Measurements from ENCODE around the gene MFNG.
A peak's percentile ranks its signal among the peaks of the same experiment; 100 is the strongest.

Gene MFNG

GRCh38 chr22:37443977-37444376 is 42.2 kb downstream of the MFNG start:
- no peak for DNase-seq

DNA sequence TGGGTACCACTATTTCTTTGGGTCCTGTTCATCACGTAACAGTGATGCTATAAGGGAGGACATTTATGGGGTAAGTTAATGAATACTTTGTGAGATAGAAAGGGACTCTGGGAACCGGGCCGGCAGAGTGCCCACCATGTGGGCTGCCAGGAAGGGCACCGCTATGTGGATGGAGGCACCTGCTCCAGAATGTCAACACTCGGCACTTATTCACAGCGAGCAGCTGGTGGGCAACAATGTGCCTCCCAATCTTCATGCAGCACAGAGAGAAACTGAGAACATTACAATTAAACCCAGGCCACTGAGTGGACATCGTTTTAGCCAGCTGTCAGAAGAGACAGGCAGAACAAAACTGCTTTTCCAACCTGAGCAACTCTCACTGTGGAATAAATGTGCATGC is 43.1 kb downstream of the MFNG start:
- no peak for DNase-seq

GRCh38 chr22:37442537-37442936 is 43.6 kb downstream of the MFNG start:
- no peak for DNase-seq

DNA sequence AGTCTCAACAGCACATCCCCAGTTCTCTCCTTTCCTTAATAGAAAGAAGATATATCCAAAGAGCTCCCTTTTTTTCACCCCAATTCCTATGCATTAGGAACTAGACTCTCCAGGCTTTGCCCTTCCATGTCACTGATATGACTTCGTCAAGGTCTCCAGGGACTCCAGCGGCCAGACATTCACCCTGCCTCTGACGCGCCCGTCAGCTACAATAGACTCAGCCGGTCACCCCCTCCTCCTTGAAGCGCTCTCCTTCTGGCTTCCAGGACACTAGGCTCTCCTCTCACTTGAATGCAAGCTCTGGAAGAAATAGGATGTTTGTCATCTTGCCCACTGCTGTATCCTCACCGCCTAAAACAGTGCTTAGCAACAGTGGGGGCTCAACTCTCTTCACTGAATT is 44.0 kb downstream of the MFNG start:
- DNase-seq: no peak

DNA sequence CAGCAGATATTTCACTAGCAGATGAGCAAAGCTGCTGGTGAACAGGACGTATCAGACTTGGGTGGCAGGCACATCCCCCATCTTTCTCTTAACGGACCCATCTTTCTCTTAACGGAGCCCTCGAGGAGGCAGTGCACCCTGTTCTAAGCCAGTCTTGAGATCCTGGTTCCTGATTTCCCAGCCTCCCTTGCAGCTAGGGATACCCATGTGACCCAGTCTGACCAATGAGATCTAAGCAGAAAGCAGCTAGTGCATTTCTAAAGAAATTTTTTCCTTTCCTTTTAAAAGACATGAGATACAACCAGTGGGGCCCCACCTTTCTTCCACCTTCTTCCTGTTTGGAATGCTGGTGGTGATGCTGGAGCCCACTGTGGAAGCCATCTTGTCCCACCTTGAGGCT is 45.3 kb downstream of the MFNG start:
- no peak for DNase-seq

- no peak for DNase-seq
Observed at GRCh38 chr22:37439347-37439746, 46.8 kb downstream of the MFNG start.

DNA sequence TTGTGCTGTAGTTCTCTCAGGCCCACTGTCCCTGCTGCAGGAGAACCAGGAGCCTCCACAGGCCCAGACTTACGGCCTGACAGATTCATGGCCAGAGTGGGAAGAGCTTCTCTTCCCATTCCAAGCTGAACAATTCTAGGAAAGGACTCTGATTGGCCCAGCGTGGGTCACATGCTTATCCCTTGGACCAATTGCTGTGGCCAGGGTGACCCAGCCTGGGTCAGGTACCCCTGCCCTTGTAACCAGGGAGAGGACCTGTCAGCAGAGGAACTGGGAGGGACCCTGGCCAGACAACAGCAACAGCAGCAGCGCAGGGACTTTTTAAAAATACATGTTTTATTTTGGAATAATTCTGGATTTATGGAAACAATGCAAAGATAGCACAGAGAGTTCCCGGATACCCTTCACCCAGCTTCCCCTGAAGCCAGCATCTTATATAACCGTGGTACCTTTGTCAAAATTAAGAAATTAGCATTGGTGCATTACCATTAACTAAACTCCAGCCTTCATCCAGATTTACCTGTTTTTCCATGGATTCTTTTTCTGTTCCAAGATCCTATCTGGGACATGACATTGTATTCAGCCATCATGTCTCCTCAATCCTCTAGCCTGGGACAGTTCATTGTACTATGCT is 50.1 kb downstream of the MFNG start:
- no peak for DNase-seq

GRCh38 chr22:37433786-37434185 is 52.4 kb downstream of the MFNG start:
- DNase-seq: no peak

- no peak for DNase-seq
Observed at GRCh38 chr22:37432708-37433054, 53.5 kb downstream of the MFNG start.

GRCh38 chr22:37431801-37432707 is 54.1 kb downstream of the MFNG start:
- DNase-seq: peak; percentile 61

DNA sequence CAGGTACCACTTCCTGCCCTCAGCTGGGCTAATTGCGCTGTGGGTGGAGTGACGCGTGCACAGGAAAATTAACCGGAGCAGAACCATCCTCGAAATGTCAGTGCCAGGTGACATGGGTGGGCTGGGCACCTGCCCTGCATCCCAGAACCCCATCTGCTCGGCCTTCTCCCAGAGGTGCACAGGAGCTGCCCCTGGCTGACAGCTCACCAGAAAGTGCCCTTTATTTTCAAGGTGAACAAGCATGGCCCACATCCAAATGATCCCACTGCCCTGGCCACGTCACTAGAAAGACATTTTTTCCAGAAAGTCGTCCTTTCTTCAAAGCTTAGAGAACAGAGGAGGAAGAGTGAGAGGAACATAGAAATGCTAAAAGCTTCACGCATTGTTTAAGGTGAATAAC is 54.8 kb downstream of the MFNG start:
- no peak for DNase-seq

DNA sequence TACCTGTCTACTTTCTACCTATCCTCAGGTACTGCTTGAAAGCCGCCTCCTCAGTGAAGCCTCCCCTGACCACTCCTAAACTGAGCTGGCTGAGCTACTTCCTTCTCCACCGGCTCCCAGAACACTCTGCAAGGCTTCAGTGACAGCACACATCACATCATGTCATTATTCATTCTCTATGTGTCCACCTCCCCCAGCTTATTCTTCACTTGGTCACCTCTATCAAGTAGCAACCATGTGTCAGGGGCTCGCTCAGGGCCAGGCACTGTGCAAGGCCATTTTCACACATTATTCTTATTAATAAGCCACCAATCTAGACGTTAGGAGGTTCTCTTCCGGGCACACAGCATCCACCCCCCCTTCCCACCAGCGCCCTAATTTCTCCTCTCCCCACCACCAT is 55.2 kb downstream of the MFNG start:
- no peak for DNase-seq

- peak; percentile 58 for DNase-seq
Observed at GRCh38 chr22:37428649-37429586, 57.3 kb downstream of the MFNG start.

DNA sequence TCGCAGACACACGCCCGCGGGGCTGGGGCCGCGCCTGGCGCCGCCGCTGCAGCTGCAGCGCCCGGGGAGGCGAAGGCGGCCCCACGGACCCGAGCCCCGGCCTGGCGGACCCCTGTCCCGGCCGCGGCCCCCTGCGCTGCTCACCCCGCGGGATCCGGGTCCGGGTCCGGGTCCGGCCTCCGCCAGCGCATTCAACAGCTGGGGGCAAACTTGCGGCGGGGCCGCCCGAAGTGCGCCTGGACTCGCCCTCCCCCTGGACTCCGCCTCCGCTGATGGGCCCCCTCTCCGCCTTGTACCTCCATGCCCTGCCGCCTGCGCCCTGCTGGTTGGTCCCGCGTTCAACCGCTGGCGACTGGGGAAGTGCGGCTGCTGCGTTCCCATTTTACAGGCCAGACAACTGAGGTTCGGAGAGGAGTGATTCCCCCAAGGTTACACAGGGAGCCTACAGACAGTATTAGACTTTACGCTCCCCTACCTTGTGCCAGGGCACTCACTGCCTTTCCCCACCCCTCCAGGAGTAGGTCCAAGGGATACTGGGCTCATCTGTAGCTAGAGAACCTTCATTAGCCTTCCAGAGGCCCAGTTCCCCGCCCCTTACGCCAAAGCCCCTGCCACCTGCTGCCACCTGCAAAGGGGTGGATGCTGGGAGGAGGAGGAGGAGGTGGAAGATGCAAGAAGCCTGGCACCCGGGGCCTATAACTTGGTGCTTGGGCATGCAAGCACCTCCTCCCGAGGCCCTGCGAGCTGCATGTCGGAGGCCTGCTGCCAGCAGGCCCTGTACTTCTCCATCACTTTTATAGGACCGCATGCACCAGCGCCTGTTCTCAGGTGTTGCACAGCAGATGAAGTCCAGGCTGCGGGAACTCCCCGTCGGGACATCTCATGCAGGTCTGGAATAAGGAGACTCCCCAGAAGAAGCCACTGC is 58.2 kb downstream of the MFNG start:
- no peak for DNase-seq

DNA sequence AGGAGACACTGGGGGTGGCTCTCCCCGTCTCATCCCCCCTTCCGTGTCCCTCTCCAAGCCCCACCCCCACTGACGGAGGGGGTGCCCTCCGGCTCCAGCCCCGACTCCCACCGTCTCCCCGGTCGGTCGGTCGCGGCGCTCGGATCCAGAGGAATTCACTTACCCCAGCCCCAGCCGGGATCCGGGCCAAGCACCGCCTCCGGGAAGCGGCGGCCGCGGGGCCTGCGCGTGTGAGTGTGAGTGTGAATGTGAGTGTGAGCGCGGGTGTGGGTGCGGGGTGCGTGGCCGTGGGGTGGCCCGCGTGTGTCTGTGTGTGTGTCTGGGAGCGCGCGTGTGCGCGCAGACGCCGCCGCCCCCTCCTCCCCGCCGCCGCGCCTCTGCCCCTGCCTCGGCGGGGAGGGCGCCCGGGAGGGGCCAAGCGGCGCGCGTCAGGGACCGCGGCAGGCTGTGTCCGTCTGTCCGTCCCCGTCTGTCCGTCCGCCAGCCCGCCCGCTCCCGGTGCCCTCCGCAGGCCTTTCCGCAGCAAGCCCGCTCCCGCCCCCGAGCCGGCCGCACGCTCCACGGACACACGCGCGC is 59.0 kb downstream of the MFNG start, which contains the start of gene ELFN2:
TSS of gene ELFN2 (minus strand) at position 345 of the 576 bp plus-strand sequence. CDS start 51,945 bp downstream, outside the sequence.
- DNase-seq: no peak

- no peak for DNase-seq
Observed at GRCh38 chr22:37426706-37427134, 59.5 kb downstream of the MFNG start.

GRCh38 chr22:37425800-37426705 is 60.1 kb downstream of the MFNG start:
- DNase-seq: no peak

DNA sequence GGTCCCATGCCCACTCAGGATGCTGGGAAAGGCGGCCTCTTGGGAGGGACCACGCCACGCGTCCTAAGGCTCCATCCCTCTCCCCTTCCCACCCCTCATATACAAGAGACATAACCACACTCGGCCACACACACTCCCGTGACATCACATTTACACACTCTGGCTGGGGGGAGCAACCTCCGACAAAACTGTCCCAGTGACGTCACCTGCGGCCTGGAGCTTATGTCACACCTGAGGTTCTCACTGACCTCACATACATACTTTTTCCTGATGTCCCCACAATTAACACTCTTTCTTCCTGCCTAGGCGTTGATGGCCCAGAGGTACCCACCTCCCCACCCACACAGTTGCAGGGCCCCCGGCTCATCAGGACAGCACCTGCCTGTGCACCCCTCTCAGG is 60.8 kb downstream of the MFNG start:
- DNase-seq: no peak

DNA sequence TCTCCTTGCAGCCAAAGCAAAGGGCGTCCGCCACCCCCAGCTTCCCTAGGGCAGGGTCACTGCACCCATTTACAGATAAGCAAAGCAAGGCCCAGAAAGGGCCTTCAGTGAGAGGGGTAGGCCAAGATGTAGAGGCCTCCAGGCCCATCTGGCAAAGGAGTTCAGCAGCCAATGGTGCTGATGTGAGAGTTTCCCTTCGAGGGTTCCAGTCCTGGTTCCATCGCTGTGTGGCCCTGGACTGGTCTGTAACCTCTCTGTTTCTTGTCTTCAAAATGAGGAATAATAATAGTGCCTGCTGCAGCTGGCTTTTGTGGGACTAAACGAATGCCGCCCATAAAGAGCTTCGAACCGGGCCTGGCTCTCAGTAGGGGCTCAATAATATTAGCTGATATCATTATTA is 62.9 kb downstream of the MFNG start:
- no peak for DNase-seq

DNA sequence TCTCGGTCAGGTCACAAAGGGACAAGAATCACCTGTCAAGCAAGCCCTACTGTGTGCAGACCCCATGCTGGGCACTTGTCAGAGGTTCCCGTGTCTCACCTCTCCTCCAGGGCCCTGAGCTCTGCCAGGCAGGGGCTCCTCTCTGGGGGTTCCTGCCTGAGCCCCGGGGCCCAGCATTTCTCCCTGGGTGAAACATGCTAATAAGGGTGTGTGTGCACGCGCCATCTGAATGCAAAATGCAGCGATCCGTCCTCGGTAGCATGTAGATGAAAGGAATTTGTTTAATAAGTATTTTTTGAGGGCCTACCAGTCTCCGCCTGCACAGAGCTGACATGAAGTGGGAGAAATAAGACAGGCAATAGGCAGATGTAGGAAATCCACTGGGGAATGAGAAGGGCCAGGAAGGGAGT is 64.7 kb downstream of the MFNG start:
- DNase-seq: no peak

Data from activated naive CD4-positive, alpha-beta T cell treated with Interleukin-2 at 50 U/mL for 16 hours (primary cell).